ENCODE measurements around the gene KCTD14. TPM values are rescaled to one million over a fixed set of nuclear protein-coding genes. Genes with fewer than 3 reads are reported as not detected.

The KCTD14 gene
- total and polyA plus RNA-seq, 9 donors, result 0.24 to 5.2 (median 1.5) TPM

- H3K4me1 ChIP-seq (ENCODE audit: insufficient read depth), result no peaks in the 10 kb centered on the region
- no peaks in the 10 kb centered on the region for H3K27me3 ChIP-seq
- intact Hi-C loops (cut with DNase I), result loop anchor here in 1 of 4 donors (10.0 kb wide), 1 partner anchor 332 kb away; the partner anchor contains the start of gene CLNS1A
- H3K36me3 ChIP-seq, result no peaks in the 10 kb centered on the region
- TF ChIP-seq EP300 (IDR thresholded peaks at IDR 0.05) (no peak), POLR2A (IDR thresholded peaks at IDR 0.05) (no peak), CTCF (IDR thresholded peaks at IDR 0.05) (no peak)
- H3K27ac ChIP-seq, result no peak overlapping the region
- H3K9me3 ChIP-seq, result no peaks in the 10 kb centered on the region
- DNase-seq, result no peak
- H3K4me3 ChIP-seq, result no peak overlapping the region
- 86 to 94% (median 89%) methylated on average over 2 of the region's 2 CpGs for WGBS, 3 donors
Observed at GRCh38 chr11:77967121-77967520, 56.0 kb downstream of the KCTD14 start.

DNA sequence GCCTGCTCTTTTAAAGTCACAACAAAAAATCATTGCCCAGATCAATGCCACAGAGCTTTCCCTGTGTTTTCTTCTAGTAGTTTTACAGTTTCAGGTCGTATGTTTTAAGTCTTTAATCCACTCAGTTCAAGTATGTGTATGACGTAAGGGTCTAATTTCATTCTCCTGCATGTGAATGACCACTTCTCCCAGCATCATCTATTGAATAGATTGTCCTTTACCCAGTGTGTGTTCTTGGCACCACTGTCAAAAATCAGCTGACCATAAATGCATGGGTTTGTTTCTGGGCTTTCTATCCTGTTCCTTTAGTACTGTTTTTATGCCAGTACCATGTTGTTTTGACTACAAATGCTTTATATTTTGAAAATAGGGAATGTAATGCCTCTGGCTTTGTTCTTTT lies 56.7 kb downstream of the KCTD14 start:
- no peak overlapping the region for H3K27ac ChIP-seq
- WGBS, 3 donors, result 18 to 46% (median 44%) methylated on average over 2 of the region's 2 CpGs
- H3K4me1 ChIP-seq (ENCODE audit: insufficient read depth), result no peaks in the 10 kb centered on the region
- TF ChIP-seq POLR2A (IDR thresholded peaks at IDR 0.05), result no peak
- TF ChIP-seq EP300 (IDR thresholded peaks at IDR 0.05), result no peak
- TF ChIP-seq CTCF (IDR thresholded peaks at IDR 0.05), result no peak
- H3K9me3 ChIP-seq, result no peaks in the 10 kb centered on the region
- H3K4me3 ChIP-seq, result no peak overlapping the region
- H3K36me3 ChIP-seq, result no peaks in the 10 kb centered on the region
- no peaks in the 10 kb centered on the region for H3K27me3 ChIP-seq
- DNase-seq, result no peak
- intact Hi-C loops (cut with DNase I), result loop anchor here in 1 of 4 donors (10.0 kb wide), 1 partner anchor 332 kb away; the partner anchor contains the start of gene CLNS1A

Other genes starting within 250 kb of the KCTD14 start
- gene RSF1, start 202.6 kb downstream of the KCTD14 start, total RNA-seq, result 10 to 100 TPM; 63.3 to 89.2 (median 76.6) TPM
- 10 to 100 TPM; 14.8 to 37.5 TPM for gene RSF1, start 202.6 kb downstream of the KCTD14 start, polyA plus RNA-seq
- gene AAMDC, start 202.1 kb downstream of the KCTD14 start, total RNA-seq, result 10 to 100 TPM; 21.8 to 50.7 (median 38.9) TPM
- gene AAMDC, start 202.1 kb downstream of the KCTD14 start, polyA plus RNA-seq, result 10 to 100 TPM; 77.2 to 77.6 TPM
- 10 to 100 TPM; 26.2 to 37.7 (median 30.5) TPM for gene INTS4, start 28.6 kb downstream of the KCTD14 start, total RNA-seq
- 10 to 100 TPM; 15.7 to 28.7 TPM for gene INTS4, start 28.6 kb downstream of the KCTD14 start, polyA plus RNA-seq
- under 1 TPM in 2 of 7 donors, not detected in 5; 0.18 to 0.40 TPM for gene THRSP, start 40.6 kb upstream of the KCTD14 start, total RNA-seq
- 1 to 10 TPM in 1 of 2 donors, not detected in 1; 1.1 TPM for gene THRSP, start 40.6 kb upstream of the KCTD14 start, polyA plus RNA-seq
- gene NDUFC2, start 56.6 kb upstream of the KCTD14 start, total RNA-seq, result 100 to 1,000 TPM in 6 of 7 donors, 10 to 100 TPM in 1; 59.0 to 158 (median 127) TPM
- gene NDUFC2, start 56.6 kb upstream of the KCTD14 start, polyA plus RNA-seq, result 100 to 1,000 TPM in 1 of 2 donors, 10 to 100 TPM in 1; 77.2 to 154 TPM
- gene ALG8, start 116.3 kb upstream of the KCTD14 start, total RNA-seq, result 10 to 100 TPM; 22.6 to 40.7 (median 28.5) TPM
- gene ALG8, start 116.3 kb upstream of the KCTD14 start, polyA plus RNA-seq, result 10 to 100 TPM; 20.1 to 57.8 TPM
- 10 to 100 TPM in 6 of 7 donors, 1 to 10 TPM in 1; 7.4 to 24.7 (median 14.1) TPM for gene KCTD21, start 165.3 kb upstream of the KCTD14 start, total RNA-seq
- gene KCTD21, start 165.3 kb upstream of the KCTD14 start, polyA plus RNA-seq, result 10 to 100 TPM in 1 of 2 donors, 1 to 10 TPM in 1; 9.9 to 24.3 TPM
- 10 to 100 TPM in 4 of 7 donors, 1 to 10 TPM in 3; 8.0 to 18.6 (median 10.2) TPM for gene USP35, start 165.6 kb upstream of the KCTD14 start, total RNA-seq
- gene USP35, start 165.6 kb upstream of the KCTD14 start, polyA plus RNA-seq, result 1 to 10 TPM; 9.1 to 9.2 TPM

Data from ovary (tissue), 9 donors.